Measurements from ENCODE around the gene KNG1.

Gene KNG1

DNA sequence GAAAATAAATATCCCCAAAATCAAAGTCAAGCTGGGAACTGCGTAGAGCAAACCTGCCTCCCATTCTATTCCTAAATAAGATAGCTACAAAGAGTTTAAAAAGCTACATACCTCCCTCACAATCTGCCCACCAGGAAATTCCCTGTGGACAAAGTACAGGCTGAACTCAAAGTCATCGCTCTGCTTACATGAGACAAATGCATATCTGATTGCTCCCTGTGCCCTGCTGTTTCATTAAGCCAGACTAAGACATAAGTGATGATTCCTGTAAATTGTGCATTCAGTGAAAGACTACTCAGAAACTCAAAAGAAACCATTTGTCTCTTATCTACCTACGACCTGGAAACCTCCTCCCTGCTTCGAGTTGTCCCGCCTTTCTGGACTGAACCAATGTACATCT lies 37.7 kb downstream of the KNG1 start:
- DNase-seq (ENCODE audit: low spot score) = no peak
- in situ Hi-C loops (cut with MboI; ENCODE audit: low sequenced_read_pairs, unreplicated experiment) = no loop called here

DNA sequence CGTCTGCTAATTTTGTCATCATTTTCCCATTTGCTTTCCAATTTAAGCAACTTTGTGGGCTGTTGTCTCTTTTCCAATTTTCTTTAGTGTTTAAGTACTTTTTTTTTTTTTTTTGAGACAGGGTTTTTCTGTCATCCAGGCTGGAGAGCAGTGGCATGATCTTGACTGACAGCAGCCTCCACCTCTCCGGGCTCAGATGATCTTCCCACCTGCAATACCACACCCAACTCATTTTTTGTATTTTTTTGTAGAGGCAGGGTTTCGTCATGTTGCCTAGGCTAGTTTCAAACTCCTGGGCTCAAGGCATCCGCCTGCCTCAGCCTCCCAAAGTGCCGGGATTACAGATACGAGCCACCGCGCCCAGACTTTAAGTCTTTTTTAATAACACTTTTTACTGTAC lies 40.1 kb downstream of the KNG1 start:
- in situ Hi-C loops (cut with MboI; ENCODE audit: low sequenced_read_pairs, unreplicated experiment) = no loop called here
- TF ChIP-seq, protein P1, sequence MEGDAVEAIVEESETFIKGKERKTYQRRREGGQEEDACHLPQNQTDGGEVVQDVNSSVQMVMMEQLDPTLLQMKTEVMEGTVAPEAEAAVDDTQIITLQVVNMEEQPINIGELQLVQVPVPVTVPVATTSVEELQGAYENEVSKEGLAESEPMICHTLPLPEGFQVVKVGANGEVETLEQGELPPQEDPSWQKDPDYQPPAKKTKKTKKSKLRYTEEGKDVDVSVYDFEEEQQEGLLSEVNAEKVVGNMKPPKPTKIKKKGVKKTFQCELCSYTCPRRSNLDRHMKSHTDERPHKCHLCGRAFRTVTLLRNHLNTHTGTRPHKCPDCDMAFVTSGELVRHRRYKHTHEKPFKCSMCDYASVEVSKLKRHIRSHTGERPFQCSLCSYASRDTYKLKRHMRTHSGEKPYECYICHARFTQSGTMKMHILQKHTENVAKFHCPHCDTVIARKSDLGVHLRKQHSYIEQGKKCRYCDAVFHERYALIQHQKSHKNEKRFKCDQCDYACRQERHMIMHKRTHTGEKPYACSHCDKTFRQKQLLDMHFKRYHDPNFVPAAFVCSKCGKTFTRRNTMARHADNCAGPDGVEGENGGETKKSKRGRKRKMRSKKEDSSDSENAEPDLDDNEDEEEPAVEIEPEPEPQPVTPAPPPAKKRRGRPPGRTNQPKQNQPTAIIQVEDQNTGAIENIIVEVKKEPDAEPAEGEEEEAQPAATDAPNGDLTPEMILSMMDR (IDR thresholded peaks at IDR 0.05; ENCODE audit: borderline replicate concordance, control extremely low read depth, extremely low read depth, insufficient read depth, missing control alignments) = no peak
- no peak for DNase-seq (ENCODE audit: low spot score)

More for the DNA sequence above, 37.7 kb downstream of the KNG1 start:
- TF ChIP-seq, protein P1 (IDR thresholded peaks at IDR 0.05; ENCODE audit: borderline replicate concordance, control extremely low read depth, extremely low read depth, insufficient read depth, missing control alignments) = no peak

GRCh38 chr3:186757686-186758220 lies 40.6 kb downstream of the KNG1 start:
- in situ Hi-C loops (cut with MboI; ENCODE audit: low sequenced_read_pairs, unreplicated experiment) = no loop called here
- no peak for DNase-seq (ENCODE audit: low spot score)
- TF ChIP-seq, protein P1 (IDR thresholded peaks at IDR 0.05; ENCODE audit: borderline replicate concordance, control extremely low read depth, extremely low read depth, insufficient read depth, missing control alignments) = no peak

- in situ Hi-C loops (cut with MboI; ENCODE audit: low sequenced_read_pairs, unreplicated experiment) = no loop called here
- TF ChIP-seq, protein P1 (IDR thresholded peaks at IDR 0.05; ENCODE audit: borderline replicate concordance, control extremely low read depth, extremely low read depth, insufficient read depth, missing control alignments) = no peak
- DNase-seq (ENCODE audit: low spot score) = no peak
Measured at GRCh38 chr3:186759231-186759930, 42.2 kb downstream of the KNG1 start.

DNA sequence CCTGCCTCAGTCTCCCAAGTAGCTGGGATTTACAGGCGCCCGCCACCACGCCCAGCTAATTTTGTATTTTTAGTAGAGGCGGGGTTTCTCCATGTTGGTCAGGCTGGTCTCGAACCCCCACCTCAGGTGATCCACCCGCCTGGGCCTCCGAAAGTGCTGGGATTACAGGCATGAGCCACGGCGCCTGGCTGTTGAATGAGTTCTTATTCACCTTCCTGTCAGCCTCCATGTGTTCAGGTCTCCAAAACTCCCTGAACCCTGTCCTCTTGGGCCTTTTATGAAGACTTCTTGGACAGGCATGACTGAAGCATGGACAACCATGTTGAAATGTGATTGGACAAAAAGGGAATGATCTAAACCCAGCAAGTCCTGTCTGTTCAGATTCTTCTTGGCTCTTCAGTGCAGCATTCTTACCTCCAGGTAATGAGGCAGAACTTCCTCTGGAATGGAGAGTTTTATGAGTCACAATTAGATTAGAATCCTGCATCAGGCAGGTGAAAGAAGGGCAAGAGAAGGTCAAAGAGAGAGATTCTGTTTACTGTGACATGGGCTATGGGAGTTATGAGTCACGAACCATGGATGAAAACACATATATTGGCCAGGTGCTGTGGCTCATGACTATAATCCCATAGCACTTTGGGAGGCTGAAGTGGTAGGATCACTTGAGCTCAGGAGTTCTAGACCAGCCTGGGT lies 43.1 kb downstream of the KNG1 start:
- DNase-seq (ENCODE audit: low spot score) = no peak
- in situ Hi-C loops (cut with MboI; ENCODE audit: low sequenced_read_pairs, unreplicated experiment) = no loop called here
- TF ChIP-seq, protein P1 (IDR thresholded peaks at IDR 0.05; ENCODE audit: borderline replicate concordance, control extremely low read depth, extremely low read depth, insufficient read depth, missing control alignments) = no peak

DNA sequence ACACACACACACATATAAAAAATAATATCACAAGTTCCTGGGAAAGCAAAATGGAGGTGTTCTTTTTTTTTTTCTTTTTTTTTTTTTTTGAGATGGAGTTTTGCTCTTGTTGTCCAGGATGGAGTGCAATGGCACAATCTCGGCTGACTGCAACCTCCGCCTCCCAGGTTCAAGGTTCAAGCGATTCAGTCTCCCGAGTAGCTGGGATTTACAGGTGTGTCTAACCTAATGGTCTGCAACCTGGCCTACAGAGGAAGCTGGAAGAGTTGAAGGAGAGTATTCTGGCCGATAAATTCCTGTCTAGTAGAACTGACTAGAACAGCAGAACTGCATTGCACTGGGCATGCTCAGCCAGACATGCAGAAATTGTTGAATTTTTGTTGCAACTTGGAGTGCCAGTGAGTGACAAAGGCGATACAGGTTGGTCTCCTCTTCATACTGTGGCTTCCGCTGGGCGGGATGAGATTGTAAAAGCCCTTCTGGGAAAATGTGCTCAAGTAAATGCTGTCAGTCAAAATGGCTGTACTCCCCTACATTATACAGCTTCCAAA lies 43.8 kb downstream of the KNG1 start:
- no peak for DNase-seq (ENCODE audit: low spot score)
- TF ChIP-seq, protein P1 (IDR thresholded peaks at IDR 0.05; ENCODE audit: borderline replicate concordance, control extremely low read depth, extremely low read depth, insufficient read depth, missing control alignments) = no peak
- in situ Hi-C loops (cut with MboI; ENCODE audit: low sequenced_read_pairs, unreplicated experiment) = no loop called here
